ENCODE data around the gene LSM7. TPM values are rescaled to one million over a fixed set of nuclear protein-coding genes. Genes with fewer than 3 reads are reported as not detected.

LSM7 gene
- total RNA-seq, 1 experiment from 2014 or later: 97.3 TPM

- Histone ChIP-seq H3K36me3 (ENCODE audit: control insufficient read depth, insufficient read depth, low read length) (no peaks in the 10 kb centered on the region), H3K4me1 (ENCODE audit: control insufficient read depth, insufficient read depth, low read length) (no peaks in the 10 kb centered on the region), H3K4me3 (ENCODE audit: low read depth in 2 of 2, low read length in 2 of 2) (no peak overlapping the region), H3K27ac (ENCODE audit: low read length) (no peak overlapping the region), H3K27me3 (ENCODE audit: control insufficient read depth, insufficient read depth, low read length) (no peaks in the 10 kb centered on the region), H3K9me3 (ENCODE audit: control insufficient read depth, insufficient read depth, low read depth, low read length) (no peaks in the 10 kb centered on the region)
- ATAC-seq (no peak), DNase-seq (ENCODE audit: low read depth, low spot score) (no peak)
- TF ChIP-seq REST (IDR thresholded peaks at IDR 0.05; ENCODE audit: insufficient read depth in 1 of 2, low read depth in 2 of 2, low read length in 1 of 2) (no peak), SIN3A (IDR thresholded peaks at IDR 0.05; ENCODE audit: borderline replicate concordance, insufficient read depth, low read depth, low read length) (no peak), TCF7L2 (IDR thresholded peaks at IDR 0.05; ENCODE audit: low read depth, low read length) (no peak), POLR2AphosphoS5 (IDR thresholded peaks at IDR 0.05; ENCODE audit: low read depth, low read length) (no peak)
- TF ChIP-seq, protein P1, sequence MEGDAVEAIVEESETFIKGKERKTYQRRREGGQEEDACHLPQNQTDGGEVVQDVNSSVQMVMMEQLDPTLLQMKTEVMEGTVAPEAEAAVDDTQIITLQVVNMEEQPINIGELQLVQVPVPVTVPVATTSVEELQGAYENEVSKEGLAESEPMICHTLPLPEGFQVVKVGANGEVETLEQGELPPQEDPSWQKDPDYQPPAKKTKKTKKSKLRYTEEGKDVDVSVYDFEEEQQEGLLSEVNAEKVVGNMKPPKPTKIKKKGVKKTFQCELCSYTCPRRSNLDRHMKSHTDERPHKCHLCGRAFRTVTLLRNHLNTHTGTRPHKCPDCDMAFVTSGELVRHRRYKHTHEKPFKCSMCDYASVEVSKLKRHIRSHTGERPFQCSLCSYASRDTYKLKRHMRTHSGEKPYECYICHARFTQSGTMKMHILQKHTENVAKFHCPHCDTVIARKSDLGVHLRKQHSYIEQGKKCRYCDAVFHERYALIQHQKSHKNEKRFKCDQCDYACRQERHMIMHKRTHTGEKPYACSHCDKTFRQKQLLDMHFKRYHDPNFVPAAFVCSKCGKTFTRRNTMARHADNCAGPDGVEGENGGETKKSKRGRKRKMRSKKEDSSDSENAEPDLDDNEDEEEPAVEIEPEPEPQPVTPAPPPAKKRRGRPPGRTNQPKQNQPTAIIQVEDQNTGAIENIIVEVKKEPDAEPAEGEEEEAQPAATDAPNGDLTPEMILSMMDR (IDR thresholded peaks at IDR 0.05): no peak
- CTCF ChIA-PET: no interaction called here
- in situ Hi-C loops (cut with HindIII; ENCODE audit: low pct_unique_long_range_greater_than_20kb, low sequenced_read_pairs): no loop called here
- POLR2A ChIA-PET: no interaction called here
- intact Hi-C loops (cut with micrococcal nuclease; ENCODE audit: unreplicated experiment): no loop called here
- TSS peak; percentile 68 for BruUV-seq (replicated peaks)
These were observed 13.6 kb upstream of the LSM7 start for GRCh38 chr19:2341982-2342381.

GRCh38 chr19:2341244-2341751, 12.9 kb upstream of the LSM7 start:
- Histone ChIP-seq H3K9me3 (ENCODE audit: control insufficient read depth, insufficient read depth, low read depth, low read length) (no peaks in the 10 kb centered on the region), H3K27ac (ENCODE audit: low read length) (no peak overlapping the region), H3K4me3 (ENCODE audit: low read depth in 2 of 2, low read length in 2 of 2) (no peak overlapping the region), H3K27me3 (ENCODE audit: control insufficient read depth, insufficient read depth, low read length) (no peaks in the 10 kb centered on the region), H3K36me3 (ENCODE audit: control insufficient read depth, insufficient read depth, low read length) (no peaks in the 10 kb centered on the region), H3K4me1 (ENCODE audit: control insufficient read depth, insufficient read depth, low read length) (no peaks in the 10 kb centered on the region)
- POLR2A ChIA-PET: no interaction called here
- intact Hi-C loops (cut with micrococcal nuclease; ENCODE audit: unreplicated experiment): no loop called here
- no peak for TF ChIP-seq POLR2AphosphoS5 (IDR thresholded peaks at IDR 0.05; ENCODE audit: low read depth, low read length)
- TF ChIP-seq SIN3A (IDR thresholded peaks at IDR 0.05; ENCODE audit: borderline replicate concordance, insufficient read depth, low read depth, low read length): no peak
- TF ChIP-seq TCF7L2 (IDR thresholded peaks at IDR 0.05; ENCODE audit: low read depth, low read length): no peak
- no peak for TF ChIP-seq REST (IDR thresholded peaks at IDR 0.05; ENCODE audit: insufficient read depth in 1 of 2, low read depth in 2 of 2, low read length in 1 of 2)
- TF ChIP-seq, protein P1 (IDR thresholded peaks at IDR 0.05): no peak
- CTCF ChIA-PET: no interaction called here
- in situ Hi-C loops (cut with HindIII; ENCODE audit: low pct_unique_long_range_greater_than_20kb, low sequenced_read_pairs): no loop called here
- no TSS peak for BruUV-seq (replicated peaks)
- DNase-seq (ENCODE audit: low read depth, low spot score): no peak
- ATAC-seq: no peak

Data from Panc1 (cell line).